Measurements from ENCODE around the gene UNC50.

UNC50 gene, protein sequence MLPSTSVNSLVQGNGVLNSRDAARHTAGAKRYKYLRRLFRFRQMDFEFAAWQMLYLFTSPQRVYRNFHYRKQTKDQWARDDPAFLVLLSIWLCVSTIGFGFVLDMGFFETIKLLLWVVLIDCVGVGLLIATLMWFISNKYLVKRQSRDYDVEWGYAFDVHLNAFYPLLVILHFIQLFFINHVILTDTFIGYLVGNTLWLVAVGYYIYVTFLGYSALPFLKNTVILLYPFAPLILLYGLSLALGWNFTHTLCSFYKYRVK

DNA sequence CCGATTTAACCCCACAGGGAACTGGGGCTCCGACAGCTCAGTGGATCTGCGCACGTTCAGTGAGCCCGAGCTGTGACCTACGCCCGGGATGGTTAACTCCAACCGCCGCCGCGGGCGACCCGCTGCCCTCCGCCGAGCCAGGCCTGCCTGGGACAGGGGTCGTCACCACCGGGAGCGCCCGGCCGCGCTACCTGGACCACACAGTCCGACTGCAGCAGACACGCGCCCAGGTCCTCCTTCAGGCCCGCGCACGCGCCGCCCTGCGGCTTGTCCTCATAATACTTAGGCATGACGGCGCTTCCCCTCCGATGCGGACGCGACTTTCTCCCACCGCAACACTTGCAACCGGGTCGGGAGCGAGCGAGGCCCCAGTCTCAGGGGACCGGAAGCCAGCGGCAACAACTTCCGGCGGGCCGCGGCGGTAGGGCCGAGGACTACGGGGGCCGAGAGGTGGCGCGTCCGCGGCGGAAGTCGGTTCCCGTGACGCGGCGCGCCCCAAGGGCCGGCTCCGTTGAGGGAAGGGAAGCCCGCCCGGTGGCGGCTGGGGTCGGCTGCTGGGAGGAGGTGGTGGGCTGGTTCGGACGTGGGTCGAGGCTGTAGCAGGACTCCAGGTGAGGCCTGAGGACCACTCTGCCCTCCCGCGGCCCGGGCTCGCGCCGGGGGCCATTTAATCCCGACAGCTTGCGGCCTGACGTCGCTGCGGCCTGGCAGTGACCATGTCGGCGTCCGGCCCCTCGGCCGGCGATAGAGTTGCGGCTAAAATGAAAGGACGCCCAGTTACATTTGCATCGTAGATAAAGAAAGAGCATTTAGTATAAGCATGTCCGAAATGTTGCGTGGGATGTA is at the start of gene UNC50, which contains the start of gene COA5:
Gene UNC50, plus strand, starts transcription at position 474 of the 846 bp plus-strand sequence. CDS start 1,171 bp downstream, outside the sequence.
Gene COA5, minus strand, starts transcription at position 397 of the 846 bp plus-strand sequence. Its CDS starts 107 bp downstream, at position 290.
- Histone ChIP-seq H3K9ac (ENCODE audit: low read length) (peak within 1 kb of the TSS; percentile 97), H3K27ac (ENCODE audit: low read depth, low read length) (peak within 1 kb of the TSS; percentile 97), H3K4me1 (ENCODE audit: insufficient read depth, low read length) (peaks cover 42% of the 10 kb centered on the region), H3K27me3 (ENCODE audit: control insufficient read depth in 1 of 2, insufficient read depth in 2 of 2, low read length in 2 of 2) (no peaks in the 10 kb centered on the region), H3K4me3 (ENCODE audit: low read depth in 1 of 2, low read length in 2 of 2) (peak within 1 kb of the TSS; percentile 97 to 98), H3K9me3 (ENCODE audit: low read length) (no peaks in the 10 kb centered on the region), H3K36me3 (ENCODE audit: insufficient read depth, low read length) (peaks cover 34% of the 10 kb centered on the region)

DNA sequence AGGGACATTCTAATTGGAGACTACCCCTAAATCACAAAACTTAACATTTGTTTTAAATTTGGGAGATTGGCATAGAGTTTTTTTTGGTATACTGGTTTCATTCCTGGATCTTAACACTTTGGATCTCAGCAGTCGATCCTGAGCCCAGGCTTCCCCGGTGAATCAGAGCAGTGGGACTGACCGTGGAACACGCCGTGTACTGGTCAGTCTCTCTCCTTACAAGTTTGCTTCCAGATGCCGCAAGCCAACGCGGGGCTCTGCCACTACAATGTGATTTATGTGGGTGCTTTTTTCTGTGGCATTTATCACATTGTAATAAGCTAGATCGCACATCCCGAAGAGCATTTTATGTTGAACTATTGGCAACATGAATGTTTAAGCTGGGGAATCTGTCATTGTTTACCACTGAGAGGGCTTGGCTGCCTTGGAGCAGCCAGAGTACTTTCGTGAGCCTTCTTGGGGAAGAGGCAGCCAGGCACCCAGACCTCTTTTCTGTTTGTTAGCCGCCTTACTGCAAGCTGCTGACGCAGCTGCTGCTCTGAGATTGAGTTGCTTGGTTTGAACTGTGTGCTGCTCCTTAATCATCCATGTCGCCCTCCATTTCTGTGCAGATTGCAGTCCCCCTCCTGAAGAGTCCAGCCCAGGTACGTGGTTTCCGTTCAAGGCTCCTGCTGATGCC is 49.4 kb upstream of the UNC50 start:
- Histone ChIP-seq H3K4me1 (ENCODE audit: insufficient read depth, low read length) (peaks cover 46% of the 10 kb centered on the region), H3K27ac (ENCODE audit: low read depth, low read length) (peak overlapping the region; percentile 59), H3K4me3 (ENCODE audit: low read depth in 1 of 2, low read length in 2 of 2) (no peak overlapping the region), H3K9ac (ENCODE audit: low read length) (no peak overlapping the region), H3K9me3 (ENCODE audit: low read length) (no peaks in the 10 kb centered on the region), H3K27me3 (ENCODE audit: control insufficient read depth in 1 of 2, insufficient read depth in 2 of 2, low read length in 2 of 2) (no peaks in the 10 kb centered on the region), H3K36me3 (ENCODE audit: insufficient read depth, low read length) (peaks cover 44% of the 10 kb centered on the region)

DNA sequence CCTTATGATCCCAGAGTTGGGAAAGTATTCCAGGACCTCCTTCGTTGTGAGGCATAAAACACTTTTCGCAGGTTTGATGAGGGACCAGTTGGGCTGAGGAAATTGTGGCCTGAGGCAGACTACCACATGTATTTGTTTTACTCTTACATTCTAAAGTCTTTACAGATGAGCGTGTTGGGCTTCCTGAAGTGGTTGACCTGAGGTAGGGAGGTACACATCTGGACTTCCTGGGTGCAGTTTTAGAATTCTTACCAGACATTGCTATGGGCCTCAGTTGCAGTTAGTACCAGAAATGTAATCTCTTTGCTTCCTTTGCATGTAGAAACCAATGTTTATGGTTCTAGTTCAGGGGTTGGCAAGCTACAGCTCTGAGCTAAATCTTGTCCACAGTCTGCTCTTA is 48.8 kb upstream of the UNC50 start:
- H3K4me3 ChIP-seq (ENCODE audit: low read depth in 1 of 2, low read length in 2 of 2), result peak overlapping the region in 1 of 2 donors; percentile 7
- H3K27ac ChIP-seq (ENCODE audit: low read depth, low read length), result peak overlapping the region; percentile 59
- H3K9me3 ChIP-seq (ENCODE audit: low read length), result no peaks in the 10 kb centered on the region
- peaks cover 44% of the 10 kb centered on the region for H3K36me3 ChIP-seq (ENCODE audit: insufficient read depth, low read length)
- H3K27me3 ChIP-seq (ENCODE audit: control insufficient read depth in 1 of 2, insufficient read depth in 2 of 2, low read length in 2 of 2), result no peaks in the 10 kb centered on the region
- peaks cover 46% of the 10 kb centered on the region for H3K4me1 ChIP-seq (ENCODE audit: insufficient read depth, low read length)
- H3K9ac ChIP-seq (ENCODE audit: low read length), result no peak overlapping the region

DNA sequence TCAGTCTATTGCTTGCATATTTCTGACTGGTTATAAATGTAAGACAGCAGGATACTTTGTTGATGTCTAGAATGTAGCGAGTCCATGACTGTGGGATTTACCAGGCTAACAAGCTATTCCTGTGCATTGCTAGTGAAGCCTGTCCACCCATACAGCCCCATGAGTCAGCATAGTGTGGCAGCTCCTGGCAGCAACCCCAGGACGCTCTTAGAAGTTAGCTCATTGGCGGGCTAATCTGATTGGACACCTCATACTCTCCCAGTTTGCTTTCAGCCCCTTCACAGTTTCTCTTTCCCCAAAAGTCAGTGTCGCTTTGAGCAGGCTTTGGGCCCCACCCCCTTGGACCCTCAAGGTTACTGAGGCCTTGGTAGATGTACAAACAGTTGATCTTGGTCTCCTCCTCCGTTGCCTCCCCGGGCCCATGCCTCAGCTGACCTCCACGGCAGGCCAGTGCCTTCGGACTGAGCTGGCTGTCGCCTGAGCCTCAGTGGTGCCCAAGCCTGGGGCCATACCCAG is 48.1 kb upstream of the UNC50 start:
- Histone ChIP-seq H3K27me3 (ENCODE audit: control insufficient read depth in 1 of 2, insufficient read depth in 2 of 2, low read length in 2 of 2) (no peaks in the 10 kb centered on the region), H3K9me3 (ENCODE audit: low read length) (no peaks in the 10 kb centered on the region), H3K9ac (ENCODE audit: low read length) (no peak overlapping the region), H3K27ac (ENCODE audit: low read depth, low read length) (peak overlapping the region; percentile 59), H3K36me3 (ENCODE audit: insufficient read depth, low read length) (peaks cover 43% of the 10 kb centered on the region), H3K4me1 (ENCODE audit: insufficient read depth, low read length) (peaks cover 46% of the 10 kb centered on the region), H3K4me3 (ENCODE audit: low read depth in 1 of 2, low read length in 2 of 2) (peak overlapping the region in 1 of 2 donors; percentile 7)

DNA sequence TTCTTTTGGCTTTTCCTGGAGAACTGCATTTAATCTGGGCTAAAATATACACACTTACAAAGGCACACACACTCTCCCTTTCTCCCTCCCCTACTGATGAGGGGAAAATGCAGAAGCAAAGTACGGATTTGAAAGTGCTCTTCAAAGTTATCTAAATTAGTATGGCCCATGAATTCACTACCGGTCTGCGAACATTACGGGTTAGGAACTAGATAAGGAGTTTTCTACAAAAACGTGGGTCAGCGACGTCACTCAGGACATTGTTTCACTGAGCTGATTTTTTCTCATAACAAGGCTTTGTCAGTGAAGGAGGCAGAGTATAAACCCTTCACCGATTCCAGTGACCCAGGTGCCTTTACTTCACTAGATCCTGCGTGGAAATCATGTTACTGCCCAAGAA is 47.4 kb upstream of the UNC50 start:
- Histone ChIP-seq H3K27me3 (ENCODE audit: control insufficient read depth in 1 of 2, insufficient read depth in 2 of 2, low read length in 2 of 2) (no peaks in the 10 kb centered on the region), H3K36me3 (ENCODE audit: insufficient read depth, low read length) (peaks cover 43% of the 10 kb centered on the region), H3K4me3 (ENCODE audit: low read depth in 1 of 2, low read length in 2 of 2) (no peak overlapping the region), H3K4me1 (ENCODE audit: insufficient read depth, low read length) (peaks cover 46% of the 10 kb centered on the region), H3K9me3 (ENCODE audit: low read length) (no peaks in the 10 kb centered on the region), H3K9ac (ENCODE audit: low read length) (no peak overlapping the region), H3K27ac (ENCODE audit: low read depth, low read length) (peak overlapping the region; percentile 59)

DNA sequence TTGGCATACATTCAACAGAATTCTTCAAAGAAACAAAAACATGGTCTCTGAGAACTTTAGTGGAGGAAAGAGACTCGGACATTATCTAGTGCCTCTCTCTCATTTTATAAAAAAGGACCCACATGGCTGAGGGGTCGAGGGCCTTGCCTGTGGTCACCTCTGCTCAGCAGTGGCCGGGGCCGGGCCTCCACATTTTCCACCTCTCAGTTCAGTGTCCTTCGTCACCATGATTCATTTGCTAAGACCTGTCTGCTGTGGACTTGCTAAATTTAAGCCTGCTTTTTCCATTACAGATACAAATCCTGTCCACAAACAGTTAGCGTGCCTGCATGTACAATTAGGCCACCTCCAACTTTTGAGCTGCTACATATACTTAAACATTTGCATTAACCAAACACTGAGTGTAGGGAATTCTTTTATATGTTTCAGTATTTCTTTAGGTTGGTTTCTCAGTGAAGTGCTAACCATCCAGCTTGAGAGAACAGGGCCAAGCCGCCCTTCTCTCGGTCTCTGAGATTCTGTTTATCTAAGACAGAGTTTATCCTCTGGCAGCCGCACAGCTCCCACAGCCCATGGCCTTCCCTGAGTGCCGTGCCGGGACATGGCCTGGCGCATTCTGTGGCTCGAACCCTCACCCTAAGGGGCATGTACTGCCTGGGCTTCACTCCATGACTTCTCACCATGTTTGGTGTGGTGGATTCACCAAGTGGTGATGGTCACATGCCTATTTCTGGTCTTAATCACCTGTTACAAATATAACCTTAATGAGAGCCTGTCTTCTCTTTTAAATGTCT is 46.3 kb upstream of the UNC50 start:
- Histone ChIP-seq H3K9me3 (ENCODE audit: low read length) (no peaks in the 10 kb centered on the region), H3K4me3 (ENCODE audit: low read depth in 1 of 2, low read length in 2 of 2) (no peak overlapping the region), H3K27ac (ENCODE audit: low read depth, low read length) (peak overlapping the region; percentile 78), H3K4me1 (ENCODE audit: insufficient read depth, low read length) (peaks cover 46% of the 10 kb centered on the region), H3K27me3 (ENCODE audit: control insufficient read depth in 1 of 2, insufficient read depth in 2 of 2, low read length in 2 of 2) (no peaks in the 10 kb centered on the region), H3K9ac (ENCODE audit: low read length) (no peak overlapping the region), H3K36me3 (ENCODE audit: insufficient read depth, low read length) (peaks cover 45% of the 10 kb centered on the region)

DNA sequence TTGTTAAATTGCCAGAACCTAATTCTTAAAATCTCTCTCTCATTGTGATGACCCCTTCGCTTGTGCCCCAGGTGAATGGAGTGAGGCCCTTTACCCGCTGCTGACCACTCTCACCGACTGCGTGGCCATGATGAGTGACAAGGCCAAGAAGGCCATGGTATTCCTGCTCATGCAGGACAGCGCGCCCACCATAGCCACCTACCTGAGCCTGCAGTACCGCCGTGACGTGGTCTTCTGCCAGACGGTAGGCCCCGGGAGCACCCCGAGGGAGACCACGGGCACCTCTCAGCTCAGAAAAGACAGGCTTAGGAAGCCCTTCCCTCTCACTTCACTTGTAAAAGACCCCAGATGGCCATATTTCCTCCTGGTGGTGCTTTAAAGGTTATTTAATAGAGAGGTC is 45.0 kb upstream of the UNC50 start:
- peaks cover 51% of the 10 kb centered on the region for H3K36me3 ChIP-seq (ENCODE audit: insufficient read depth, low read length)
- no peak overlapping the region for H3K9ac ChIP-seq (ENCODE audit: low read length)
- no peak overlapping the region for H3K4me3 ChIP-seq (ENCODE audit: low read depth in 1 of 2, low read length in 2 of 2)
- no peak overlapping the region for H3K27ac ChIP-seq (ENCODE audit: low read depth, low read length)
- H3K9me3 ChIP-seq (ENCODE audit: low read length), result no peaks in the 10 kb centered on the region
- H3K27me3 ChIP-seq (ENCODE audit: control insufficient read depth in 1 of 2, insufficient read depth in 2 of 2, low read length in 2 of 2), result no peaks in the 10 kb centered on the region
- H3K4me1 ChIP-seq (ENCODE audit: insufficient read depth, low read length), result peaks cover 46% of the 10 kb centered on the region

DNA sequence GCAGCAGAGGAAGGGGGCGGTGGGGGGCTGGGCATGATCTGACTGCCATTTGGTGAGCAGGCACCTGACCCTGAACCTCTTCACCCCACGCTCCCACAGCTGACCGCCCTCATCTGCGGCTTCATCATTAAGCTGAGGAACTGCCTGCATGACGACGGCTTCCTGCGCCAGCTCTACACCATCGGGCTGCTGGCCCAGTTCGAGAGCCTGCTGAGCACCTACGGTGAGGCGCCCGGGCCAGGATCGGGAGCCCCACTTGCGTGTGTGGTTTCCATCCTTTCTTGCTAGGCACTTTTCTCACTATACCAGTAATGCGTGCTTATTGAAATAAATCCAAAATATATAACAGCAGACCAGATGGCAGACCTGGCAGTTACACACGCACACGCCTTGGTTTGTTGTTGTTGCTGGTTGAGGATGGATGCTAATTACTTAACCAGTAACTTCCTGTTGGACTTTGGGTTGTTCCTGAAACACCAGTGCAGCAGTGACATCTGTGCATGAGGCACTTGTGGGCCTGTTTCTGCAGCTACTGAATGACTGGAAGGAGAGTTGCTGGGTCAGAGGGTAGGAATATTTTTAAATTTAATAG is 43.8 kb upstream of the UNC50 start:
- H3K9me3 ChIP-seq (ENCODE audit: low read length), result no peaks in the 10 kb centered on the region
- no peak overlapping the region for H3K4me3 ChIP-seq (ENCODE audit: low read depth in 1 of 2, low read length in 2 of 2)
- H3K27ac ChIP-seq (ENCODE audit: low read depth, low read length), result no peak overlapping the region
- H3K36me3 ChIP-seq (ENCODE audit: insufficient read depth, low read length), result peaks cover 63% of the 10 kb centered on the region
- H3K4me1 ChIP-seq (ENCODE audit: insufficient read depth, low read length), result peaks cover 34% of the 10 kb centered on the region
- H3K9ac ChIP-seq (ENCODE audit: low read length), result no peak overlapping the region
- no peaks in the 10 kb centered on the region for H3K27me3 ChIP-seq (ENCODE audit: control insufficient read depth in 1 of 2, insufficient read depth in 2 of 2, low read length in 2 of 2)

DNA sequence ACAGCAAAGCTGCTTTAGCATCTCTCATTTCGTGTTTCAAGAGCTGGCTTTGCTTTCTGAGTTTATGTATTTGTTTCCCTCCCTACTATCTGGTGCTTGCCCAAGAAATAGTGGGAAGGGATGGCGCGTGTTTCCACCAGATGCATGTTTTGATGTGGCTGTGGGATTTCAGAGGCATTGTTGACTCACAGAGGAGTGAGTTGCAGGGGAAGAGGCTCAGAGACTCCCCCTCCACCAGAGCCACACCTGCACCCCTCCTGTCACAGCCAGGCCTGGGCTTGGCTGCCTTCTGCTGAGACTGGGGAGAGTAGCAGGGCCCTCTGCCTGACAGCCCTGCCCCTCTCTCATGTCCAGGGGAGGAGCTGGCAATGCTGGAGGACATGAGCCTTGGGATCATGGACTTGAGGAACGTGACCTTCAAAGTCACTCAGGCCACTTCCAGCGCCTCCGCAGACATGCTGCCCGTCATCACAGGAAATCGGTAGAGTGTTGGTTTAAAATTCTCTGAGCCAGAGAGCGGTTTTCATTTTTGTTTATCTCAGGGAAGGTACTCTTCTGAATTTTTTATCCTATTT is 43.0 kb upstream of the UNC50 start:
- H3K36me3 ChIP-seq (ENCODE audit: insufficient read depth, low read length), result peaks cover 71% of the 10 kb centered on the region
- no peaks in the 10 kb centered on the region for H3K27me3 ChIP-seq (ENCODE audit: control insufficient read depth in 1 of 2, insufficient read depth in 2 of 2, low read length in 2 of 2)
- H3K9me3 ChIP-seq (ENCODE audit: low read length), result no peaks in the 10 kb centered on the region
- H3K4me3 ChIP-seq (ENCODE audit: low read depth in 1 of 2, low read length in 2 of 2), result no peak overlapping the region
- peaks cover 27% of the 10 kb centered on the region for H3K4me1 ChIP-seq (ENCODE audit: insufficient read depth, low read length)
- no peak overlapping the region for H3K27ac ChIP-seq (ENCODE audit: low read depth, low read length)
- no peak overlapping the region for H3K9ac ChIP-seq (ENCODE audit: low read length)

DNA sequence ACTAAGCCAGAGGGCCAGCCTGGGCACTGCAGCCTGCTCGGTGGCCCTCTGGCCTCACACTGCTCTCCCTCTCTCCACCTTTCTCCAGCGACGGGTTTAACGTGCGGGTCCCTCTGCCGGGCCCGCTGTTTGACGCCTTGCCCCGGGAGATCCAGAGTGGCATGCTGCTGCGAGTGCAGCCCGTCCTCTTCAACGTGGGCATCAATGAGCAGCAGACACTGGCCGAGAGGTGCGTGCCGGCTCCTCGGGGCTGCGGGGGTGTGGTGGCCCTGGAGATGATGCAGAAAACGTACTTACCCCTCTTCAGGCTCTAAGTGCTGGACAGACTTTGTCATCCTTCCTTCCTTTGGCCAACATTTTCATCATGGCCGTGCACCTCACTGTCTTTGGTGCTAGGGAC is 42.4 kb upstream of the UNC50 start:
- Histone ChIP-seq H3K36me3 (ENCODE audit: insufficient read depth, low read length) (peaks cover 74% of the 10 kb centered on the region), H3K4me1 (ENCODE audit: insufficient read depth, low read length) (peaks cover 21% of the 10 kb centered on the region), H3K9me3 (ENCODE audit: low read length) (no peaks in the 10 kb centered on the region), H3K4me3 (ENCODE audit: low read depth in 1 of 2, low read length in 2 of 2) (no peak overlapping the region), H3K9ac (ENCODE audit: low read length) (no peak overlapping the region), H3K27me3 (ENCODE audit: control insufficient read depth in 1 of 2, insufficient read depth in 2 of 2, low read length in 2 of 2) (no peaks in the 10 kb centered on the region), H3K27ac (ENCODE audit: low read depth, low read length) (no peak overlapping the region)

All from muscle layer of colon (tissue), 2 donors.